Hematopoietic multipotent progenitor cell treated with erythropoietin and hydrocortisone succinate and interleukin-3 and kit ligand, for 4 days (in vitro differentiated cells): Measurements from ENCODE around the gene LCT.
A peak's percentile ranks its signal among the peaks of the same experiment; 100 is the strongest.

ENCODE experiments used
- DNase-seq: peaks from one replicate; pipeline ENCODE4 v3.0.0-alpha.2; 2015

The LCT gene

DNA sequence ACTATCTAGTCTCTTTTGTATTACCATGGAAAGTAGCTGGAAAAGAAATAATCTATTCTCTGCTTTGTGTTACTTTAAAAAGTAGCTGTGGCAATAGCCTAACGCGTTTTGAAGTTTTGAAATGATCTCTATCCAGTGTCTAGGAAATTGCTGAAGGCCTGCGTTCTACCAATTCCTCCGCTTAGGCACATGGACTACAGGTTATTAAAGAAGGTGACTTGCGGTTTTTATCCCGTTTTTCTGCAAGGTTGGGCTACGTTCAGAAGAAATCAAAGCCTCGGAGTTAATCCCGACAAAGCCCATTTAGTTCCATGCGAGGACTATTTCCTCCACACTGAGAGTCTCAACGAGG is 96.0 kb downstream of the LCT start:
- DNase-seq = no peak

DNA sequence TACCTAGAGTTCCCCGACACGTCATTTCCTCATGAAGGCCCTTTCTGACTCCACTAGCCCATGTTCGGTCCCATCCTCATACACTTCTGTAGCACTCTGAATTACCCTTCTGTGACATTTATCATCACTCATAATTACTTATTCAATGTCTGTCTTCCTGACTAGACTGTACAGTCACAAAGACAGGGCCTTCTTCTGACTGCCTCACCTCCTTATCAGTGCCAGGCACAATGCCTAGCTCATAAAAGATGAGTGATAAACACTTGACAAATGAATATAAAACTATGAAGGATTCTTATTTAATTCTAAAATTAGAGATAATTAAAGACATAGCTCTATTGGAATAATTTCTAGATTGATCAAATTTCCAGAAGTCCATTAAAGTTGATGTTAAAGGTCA is 96.8 kb downstream of the LCT start:
- peak; percentile 62 for DNase-seq
